Measurements from ENCODE around the gene GRB10. TPM values are rescaled to one million over a fixed set of nuclear protein-coding genes. Genes with fewer than 3 reads are reported as not detected.
A peak's percentile ranks its signal among the peaks of the same experiment; 100 is the strongest.

Gene GRB10
- total RNA-seq, 1 donor from 2014 or later, result 106 TPM

DNA sequence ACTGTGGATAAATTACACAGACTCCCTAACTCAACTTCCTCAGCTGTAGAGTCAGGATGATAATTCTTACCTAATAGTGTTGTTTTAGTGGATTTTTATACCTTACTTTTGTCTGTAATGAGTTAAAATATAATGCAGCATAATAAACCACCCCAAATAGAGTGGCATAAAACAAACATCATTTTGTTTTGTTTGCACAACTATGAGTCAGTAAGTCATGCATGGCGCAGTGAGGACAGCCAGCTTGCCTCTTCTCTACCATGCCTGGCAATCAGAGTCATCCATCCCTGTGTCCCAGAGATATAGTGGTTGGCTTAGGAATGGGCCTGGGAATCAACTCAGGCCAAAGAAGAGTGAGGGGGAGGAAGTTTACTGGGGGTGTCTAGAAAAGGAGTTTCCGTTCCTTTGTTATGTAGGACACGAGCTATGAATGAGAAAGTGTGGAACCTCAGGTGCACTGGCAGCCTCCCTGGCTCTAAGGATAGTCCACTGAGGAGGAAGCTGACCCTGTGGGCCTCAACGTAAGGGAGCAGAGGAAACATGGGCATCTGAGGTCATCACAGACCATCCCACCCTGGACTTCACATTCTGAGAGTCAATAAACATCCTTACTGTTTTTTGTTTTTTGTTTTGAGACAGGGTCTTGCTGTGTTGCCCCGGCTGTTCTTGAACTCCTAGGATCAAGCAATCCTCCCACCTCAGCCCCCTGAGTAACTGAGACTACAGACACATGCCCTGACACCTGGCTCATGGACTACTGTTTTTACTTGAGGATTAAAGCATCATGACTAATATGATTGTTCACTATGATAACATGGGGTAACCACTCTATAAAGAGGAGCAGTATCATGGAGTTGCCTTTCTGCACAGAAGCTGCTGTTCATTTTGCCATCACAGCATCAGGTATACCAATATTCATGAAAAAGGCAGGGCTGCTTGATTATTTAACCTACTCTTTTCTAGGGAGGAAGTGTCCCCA is 21.0 kb upstream of the GRB10 start:
- DNase-seq (ENCODE audit: low spot score), result no peak

DNA sequence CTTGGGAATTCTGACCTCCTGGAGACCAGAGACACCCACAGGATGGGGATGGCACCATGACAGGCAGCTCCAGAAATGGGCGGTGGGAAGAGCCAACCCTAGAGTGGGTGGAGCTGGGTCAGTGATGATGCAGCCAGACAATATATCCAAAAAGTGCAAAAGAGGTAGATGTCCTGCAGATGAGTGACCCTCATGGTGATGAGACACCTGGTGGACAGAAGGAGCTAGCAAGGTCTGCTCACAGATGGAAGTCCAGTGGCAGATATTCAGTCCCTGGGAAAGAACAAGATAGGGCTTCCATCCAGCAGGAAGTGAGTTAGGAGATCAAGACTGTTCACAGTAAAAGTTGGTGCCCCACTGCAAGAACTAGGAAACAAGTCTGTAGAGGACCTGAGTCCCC is 19.2 kb upstream of the GRB10 start:
- DNase-seq (ENCODE audit: low spot score), result no peak

DNA sequence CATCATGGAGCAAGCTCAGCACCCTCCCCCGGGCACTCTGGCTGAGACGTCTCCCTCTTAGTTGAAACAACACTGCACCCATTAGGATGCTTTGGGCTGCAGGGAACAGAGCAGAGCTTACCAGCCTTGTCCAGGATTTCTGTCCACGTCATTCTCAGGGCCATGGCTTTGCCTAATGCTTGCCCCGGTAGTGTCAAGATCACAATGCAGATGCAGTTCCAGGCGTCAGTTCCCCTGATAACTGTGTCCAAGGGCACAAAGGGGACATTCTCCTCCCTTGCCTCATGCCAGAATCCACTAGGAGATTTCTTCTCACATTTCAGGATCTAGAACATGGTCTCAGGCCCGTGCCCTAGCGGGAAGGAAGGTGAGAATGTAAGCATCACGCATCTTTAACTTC is 17.2 kb upstream of the GRB10 start:
- DNase-seq (ENCODE audit: low spot score), result no peak

- DNase-seq (ENCODE audit: low spot score), result no peak
Observed at GRCh38 chr7:50798126-50798525, 15.4 kb upstream of the GRB10 start.

- no peak for DNase-seq (ENCODE audit: low spot score)
Observed at GRCh38 chr7:50795831-50796230, 13.1 kb upstream of the GRB10 start.

- DNase-seq (ENCODE audit: low spot score), result no peak
Observed at GRCh38 chr7:50795253-50795652, 12.6 kb upstream of the GRB10 start.

GRCh38 chr7:50793947-50794570 is 11.4 kb upstream of the GRB10 start:
- no peak for DNase-seq (ENCODE audit: low spot score)

DNA sequence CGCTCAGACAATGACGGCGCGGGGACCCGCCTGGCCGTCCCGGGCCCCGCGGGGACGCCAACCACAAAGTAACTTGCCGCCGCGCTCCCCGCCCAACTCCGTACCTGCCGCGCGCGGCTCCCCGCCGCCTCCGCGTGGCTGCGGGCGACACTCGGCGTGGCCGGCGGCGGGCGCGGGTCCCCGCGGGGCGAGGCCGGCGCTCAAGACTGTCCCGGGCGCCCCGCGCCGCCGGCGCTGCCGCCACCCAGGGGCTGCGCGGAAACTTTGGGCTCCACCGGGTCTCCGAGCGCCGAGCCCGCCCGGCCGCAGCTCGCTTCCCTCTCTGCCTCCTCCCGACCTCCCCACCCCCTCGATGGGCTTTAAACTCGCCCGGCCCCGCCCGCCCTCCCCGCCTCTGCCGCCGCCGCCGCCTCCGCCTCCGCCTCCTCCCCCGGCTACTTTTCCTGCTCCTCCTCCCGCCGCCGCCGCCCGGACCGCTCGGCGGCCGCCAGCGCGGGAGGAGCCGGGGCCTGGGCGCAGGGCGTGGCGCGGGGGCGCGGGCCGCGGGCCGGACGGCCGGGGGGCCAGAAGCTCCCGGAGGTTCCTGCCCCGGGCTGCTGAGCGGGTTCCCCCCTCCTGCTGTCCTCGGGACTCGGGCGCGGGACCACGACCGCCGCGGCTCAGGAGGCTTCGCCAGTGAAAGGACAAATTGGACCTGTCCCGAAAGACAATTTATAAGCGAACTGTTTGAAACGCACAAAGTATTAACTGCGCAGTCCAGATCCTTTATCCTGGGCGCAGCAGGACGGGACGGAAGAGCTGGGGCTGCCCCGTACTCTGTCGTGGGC is 10.6 kb upstream of the GRB10 start:
- peak; percentile 72 for DNase-seq (ENCODE audit: low spot score)

DNA sequence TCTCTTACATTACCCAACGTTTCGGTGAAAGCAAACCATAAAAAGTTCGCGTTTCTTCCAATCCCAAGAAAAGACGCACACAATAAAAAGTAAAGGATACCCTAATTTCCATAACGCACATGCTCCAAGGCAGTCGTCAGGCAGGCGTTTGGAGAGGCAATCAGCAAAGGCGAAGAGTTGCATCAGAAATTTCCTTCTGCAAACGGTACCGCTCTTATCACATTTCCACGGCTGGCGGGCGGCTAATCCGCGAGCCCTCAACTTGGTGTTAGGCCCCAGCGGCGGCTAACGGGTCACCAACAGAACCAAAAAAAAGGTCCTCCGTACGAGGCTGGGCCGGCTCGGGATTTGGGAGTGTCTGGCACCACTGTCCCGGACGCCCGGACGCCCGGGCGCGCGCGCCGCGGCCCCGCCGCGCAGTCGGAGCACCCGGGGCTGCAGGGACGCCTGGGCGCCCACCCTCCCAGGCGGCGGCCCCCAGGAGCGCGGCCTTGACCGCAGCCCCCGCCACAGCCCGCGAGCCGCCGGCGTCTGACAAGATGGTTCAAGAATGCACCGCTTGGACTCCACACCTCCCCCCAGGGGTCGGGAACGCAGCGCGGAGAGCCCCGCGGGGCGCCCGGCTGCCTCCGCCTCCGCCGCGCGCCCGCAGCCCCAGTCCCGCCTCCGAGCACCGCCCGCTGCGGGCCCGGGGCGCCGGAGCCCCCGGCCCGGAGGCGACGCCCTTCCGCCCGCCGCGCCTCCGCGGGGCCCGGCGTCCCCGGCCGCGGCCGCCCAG is 9.8 kb upstream of the GRB10 start:
- no peak for DNase-seq (ENCODE audit: low spot score)

DNA sequence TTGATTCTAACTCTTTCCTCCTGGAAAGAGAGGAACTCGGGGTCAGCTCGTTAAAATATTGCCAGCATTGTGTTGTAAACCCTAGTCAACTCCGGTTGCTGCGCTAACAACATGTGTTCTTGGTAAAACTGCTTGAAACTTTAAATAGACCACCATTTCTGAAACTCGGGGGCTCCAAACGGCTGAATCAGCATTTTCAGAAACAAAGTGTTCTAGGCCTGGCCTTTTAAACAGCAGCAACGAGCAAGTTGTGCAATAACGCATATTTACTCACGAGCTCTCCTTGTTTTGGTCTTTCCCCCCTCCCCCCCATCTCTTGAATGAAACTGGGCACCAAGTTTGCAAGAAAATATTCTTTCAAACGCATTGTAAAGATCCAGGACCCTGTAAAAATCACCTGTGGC is 9.2 kb upstream of the GRB10 start:
- DNase-seq (ENCODE audit: low spot score), result no peak

- DNase-seq (ENCODE audit: low spot score), result no peak
Observed at GRCh38 chr7:50791363-50791937, 8.8 kb upstream of the GRB10 start.

DNA sequence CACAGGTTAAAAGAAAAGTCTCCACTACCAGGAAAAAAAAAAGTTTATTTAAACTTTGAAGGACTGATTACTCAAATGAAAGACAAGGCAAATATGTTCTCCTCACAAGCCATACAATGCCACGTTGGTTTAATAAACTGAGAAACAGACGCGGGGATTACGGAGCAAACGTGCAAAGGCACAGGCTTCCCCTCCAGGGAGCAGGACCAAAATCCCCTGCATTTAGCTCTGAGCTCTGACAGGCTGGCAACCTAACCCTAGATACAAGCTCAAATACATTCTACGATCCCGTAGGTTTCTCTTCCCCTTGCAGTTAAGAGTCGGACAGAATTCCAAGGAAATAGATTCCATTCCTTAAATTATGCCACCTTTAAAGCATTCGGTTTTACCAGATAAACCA is 7.7 kb upstream of the GRB10 start:
- DNase-seq (ENCODE audit: low spot score), result no peak

DNA sequence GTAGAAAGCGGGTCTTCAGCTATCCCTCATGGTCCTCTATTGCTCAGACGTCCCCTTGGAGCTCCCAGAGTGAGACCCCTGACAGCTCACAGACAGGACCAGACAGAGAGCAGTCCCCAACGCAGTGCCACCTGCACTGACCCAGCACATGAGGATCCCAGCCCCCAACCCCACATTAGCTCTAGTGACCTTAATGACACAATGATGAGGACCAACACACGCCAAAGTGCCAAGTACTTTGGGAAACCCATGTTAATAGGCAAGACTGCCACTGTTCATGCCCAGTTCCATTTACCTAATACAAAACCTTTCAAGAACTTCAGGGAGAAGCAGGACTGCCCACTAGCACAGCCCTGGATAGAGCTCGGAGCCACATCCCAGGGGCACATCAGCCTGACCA is 5.7 kb upstream of the GRB10 start:
- no peak for DNase-seq (ENCODE audit: low spot score)

GRCh38 chr7:50787825-50788224 is 5.1 kb upstream of the GRB10 start:
- DNase-seq (ENCODE audit: low spot score), result no peak

- no peak for DNase-seq (ENCODE audit: low spot score)
Observed at GRCh38 chr7:50785346-50785745, 2.6 kb upstream of the GRB10 start.

DNA sequence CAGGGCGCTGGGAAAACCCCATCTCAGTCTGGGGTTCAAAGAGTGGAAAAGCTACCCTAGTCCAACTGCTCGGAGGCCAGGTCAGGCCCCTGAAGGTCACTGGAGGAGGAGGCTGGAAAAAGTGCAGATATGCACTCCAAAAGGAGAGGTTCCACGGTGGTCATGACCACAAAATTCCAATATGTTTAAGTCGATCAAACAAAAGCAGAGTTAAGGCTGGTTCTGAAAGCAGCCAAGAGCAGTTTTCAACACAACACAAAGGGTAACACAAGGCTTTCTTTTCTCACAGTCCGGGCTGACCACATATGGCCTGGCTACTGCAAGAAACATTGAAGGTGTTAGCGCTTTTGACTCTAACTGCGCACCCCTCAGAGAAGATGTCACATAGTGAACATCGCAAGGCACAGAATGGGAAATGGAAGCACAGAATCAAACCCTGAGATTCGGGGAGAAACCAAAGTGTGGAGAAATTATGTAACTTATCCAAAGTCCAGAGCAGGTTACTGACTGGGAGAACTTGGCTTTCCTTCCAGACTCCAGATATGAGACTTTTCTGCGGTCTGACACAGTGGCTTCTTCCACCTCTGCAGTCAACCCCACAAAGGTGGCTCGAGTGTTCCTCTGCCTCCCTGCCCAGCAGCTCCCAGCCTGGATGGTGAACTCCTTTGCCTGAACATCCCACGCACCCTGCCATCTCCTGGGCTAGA is 1.3 kb upstream of the GRB10 start:
- no peak for DNase-seq (ENCODE audit: low spot score)

DNA sequence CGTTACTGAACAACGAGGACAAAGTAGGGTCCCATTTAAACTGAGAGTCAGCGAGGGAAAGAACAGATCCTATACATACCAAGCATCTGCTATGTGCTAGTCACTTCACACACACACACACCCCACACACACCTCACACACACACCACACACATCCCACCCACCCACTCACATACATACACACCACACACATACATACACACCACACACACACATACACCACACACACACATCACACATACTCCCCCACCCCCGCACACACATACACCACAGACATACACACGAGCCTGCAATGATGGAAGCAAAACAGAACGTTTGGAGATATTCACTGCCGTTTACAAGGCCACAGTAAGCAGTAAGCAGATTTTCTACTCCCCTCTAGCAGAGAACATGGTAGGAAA is 607 bp upstream of the GRB10 start:
- no peak for DNase-seq (ENCODE audit: low spot score)

DNA sequence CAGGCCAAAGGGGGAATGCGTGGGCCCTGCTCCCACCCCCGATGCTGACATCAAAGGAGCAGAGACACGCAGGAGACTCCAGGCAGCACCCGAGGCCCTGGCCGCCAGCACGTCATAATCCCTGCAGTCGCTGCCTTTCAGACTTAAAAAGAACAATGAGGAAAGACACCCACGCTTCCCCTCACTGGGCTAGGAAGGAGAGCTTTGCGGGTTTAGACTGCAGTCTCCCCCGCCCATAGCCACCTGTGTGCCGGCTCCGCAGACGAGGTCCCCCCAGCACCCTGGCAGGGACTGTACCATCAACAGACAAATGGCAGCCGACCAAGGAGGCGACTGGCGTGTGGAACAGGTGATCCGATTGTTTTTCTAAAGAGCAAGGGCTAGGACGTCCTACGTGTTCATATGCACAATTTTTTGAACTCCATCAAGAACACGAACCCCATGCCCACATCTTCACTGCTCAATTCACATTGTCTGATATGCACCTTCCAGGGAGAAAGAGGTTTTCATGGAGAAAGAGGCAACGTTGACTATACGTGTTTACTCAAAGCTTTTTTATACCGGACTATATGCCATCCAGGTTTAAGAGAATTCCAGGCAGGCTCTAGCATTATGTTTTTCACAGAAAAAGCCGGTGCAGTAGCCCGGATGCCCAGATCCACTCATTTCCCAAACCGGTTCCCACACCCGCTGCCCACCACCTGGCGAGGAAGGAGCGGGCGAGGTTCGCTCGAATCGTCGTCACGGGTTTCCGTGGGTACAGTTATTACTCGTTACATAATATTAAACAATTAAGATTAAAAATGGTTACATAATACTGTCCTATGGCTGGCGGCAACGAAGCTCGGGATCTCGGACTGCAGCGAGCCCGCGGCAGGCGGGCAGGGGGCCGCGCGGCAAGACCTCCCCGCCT is 1.1 kb downstream of the GRB10 start:
- no peak for DNase-seq (ENCODE audit: low spot score)

DNA sequence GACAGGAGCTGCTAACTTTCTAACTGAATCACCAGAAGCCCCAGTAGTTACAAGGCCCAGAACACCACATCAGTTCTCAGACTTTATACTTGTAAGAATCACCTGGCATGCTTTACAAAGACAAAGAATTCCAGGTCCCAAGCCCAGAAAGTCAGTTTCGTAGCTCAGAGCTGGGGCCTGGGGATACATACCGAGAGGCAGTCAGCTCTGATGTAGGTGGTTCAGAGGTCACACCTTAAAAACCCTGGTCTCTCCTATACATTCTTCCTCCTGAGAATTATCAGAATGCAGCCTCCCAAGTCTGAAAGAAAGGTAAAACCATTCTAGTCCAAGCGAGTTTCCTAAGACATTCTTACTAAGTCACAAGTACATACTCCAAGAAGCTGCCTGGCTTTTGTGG is 2.3 kb downstream of the GRB10 start:
- no peak for DNase-seq (ENCODE audit: low spot score)

GRCh38 chr7:50779427-50779826 is 3.3 kb downstream of the GRB10 start:
- no peak for DNase-seq (ENCODE audit: low spot score)
